HepG2 (cell line): Measurements from ENCODE around the gene ACOT6. TPM values are rescaled to one million over a fixed set of nuclear protein-coding genes. Genes with fewer than 3 reads are reported as not detected.
"Not testable (repeated sequence)": the region's sequence is repeated elsewhere in the genome, so short reads cannot be mapped to it uniquely, and the experiment has no call there.

Experiments used
- BORCS8-MEF2B ChIP-seq: sonication (generic); formaldehyde crosslinking; IDR thresholded peaks from 2 replicates; pipeline ENCODE4 v1.8.0; 2022; ENCODE audit warnings: mild to moderate bottlenecking, missing genetic modification reagents
- FOSL1 ChIP-seq: sonication (generic); formaldehyde crosslinking; IDR thresholded peaks from 2 replicates; pipeline ENCODE4 v1.9.0; 2021; ENCODE audit warnings: missing genetic modification reagents, borderline replicate concordance
- MEIS1 ChIP-seq: sonication (generic); formaldehyde crosslinking; IDR thresholded peaks from 2 replicates; pipeline ENCODE4 v1.9.0; 2021; ENCODE audit warnings: mild to moderate bottlenecking, missing genetic modification reagents, moderate library complexity, borderline replicate concordance
- PATZ1 ChIP-seq: sonication (generic); formaldehyde crosslinking; IDR thresholded peaks from 2 replicates; pipeline ENCODE4 v1.4.0; 2020; ENCODE audit warnings: missing genetic modification reagents
- ZBTB34 ChIP-seq: sonication (generic); formaldehyde crosslinking; IDR thresholded peaks from 2 replicates; pipeline ENCODE4 v1.8.0; 2022; ENCODE audit warnings: mild to moderate bottlenecking, missing genetic modification reagents
- ZBTB40 ChIP-seq, 2 experiments: fragments of 450-650 bp in 1 of 2; sonication (generic) in 1 of 2; formaldehyde crosslinking in 1 of 2; IDR thresholded peaks; 2 replicates each; pipeline versions ENCODE4 v1.6.1 to v1.8.0; 2016 to 2022; ENCODE audit warnings: antibody characterized with exemption in 1 of 2, mild to moderate bottlenecking in 1 of 2, missing genetic modification reagents in 1 of 2
- ZNF337 ChIP-seq: sonication (generic); formaldehyde crosslinking; IDR thresholded peaks from 2 replicates; pipeline ENCODE4 v1.5.1; 2020; ENCODE audit warnings: missing genetic modification reagents, low read depth, mild to moderate bottlenecking, borderline replicate concordance
- ZNF350 ChIP-seq: sonication (generic); formaldehyde crosslinking; IDR thresholded peaks from 2 replicates; pipeline ENCODE4 v1.4.0; 2020; ENCODE audit warnings: mild to moderate bottlenecking, low read depth, missing genetic modification reagents, borderline replicate concordance
- ZNF503 ChIP-seq: sonication (generic); formaldehyde crosslinking; IDR thresholded peaks from 2 replicates; pipeline ENCODE4 v1.4.0; 2020; ENCODE audit warnings: missing genetic modification reagents
- polyA plus RNA-seq, 8 experiments: library from polyadenylated mRNA; depleted of rRNA in 3 of 8; stranded (reverse) in 7 of 8; unstranded in 1 of 8; fragments of >200 nt; fragmentation: Illumina TruSeq in 4 of 8; extraction: Trizol in 4 of 8; gene quantifications; 2 replicates each; pipeline versions ENCODE4 v1.2.1 to v1.2.3, GENCODE V29; 2011 to 2016; ENCODE audit warnings: low read depth in 4 of 8, missing spikeins in 1 of 8, mixed read lengths in 1 of 8; ENCODE audit not compliant: insufficient read depth in 1 of 8
- total RNA-seq, 5 experiments: library from RNA; depleted of rRNA; stranded (reverse); fragments of >200 nt; fragmentation: Illumina TruSeq; extraction: Trizol; gene quantifications; 2 replicates each; pipeline ENCODE4 v1.2.3, GENCODE V29; 2016; ENCODE audit warnings: low read depth in 1 of 5

Gene ACOT6
- total and polyA plus RNA-seq, 2 of the 13 experiments (the other 11 are each of a cell fraction or from before 2014, with no cell fraction given) = 0.15 to 0.27 TPM

- TF ChIP-seq ZNF337 (CRISPR knock-in tag) (peak; percentile 59; the same call in 1 of the 2 replicates), ZNF350 (CRISPR knock-in tag) (peak; percentile 61), ZBTB40 (CRISPR knock-in tag; IDR thresholded peaks at IDR 0.05) (peak; percentile 74), BORCS8-MEF2B (CRISPR knock-in tag) (peak; percentile 77), PATZ1 (CRISPR knock-in tag) (peak; percentile 94), ZNF503 (CRISPR knock-in tag) (0 out of 2 replicates have a peak, but pooled peaks have one; percentile 14), FOSL1 (CRISPR knock-in tag) (peak; percentile 47), MEIS1 (CRISPR knock-in tag) (peak; percentile 20; the same call in 1 of the 2 replicates), ZBTB34 (0 out of 2 replicates have a peak, but pooled peaks have one; percentile 67)
- TF ChIP-seq ZBTB40 (IDR thresholded peaks at IDR 0.05) = not testable (repeated sequence)
Measured at GRCh38 chr14:73569185-73569958, 42.9 kb upstream of the ACOT6 start, which contains the start of gene ACOT2 (continued).
